HepG2 (cell line): Measurements from ENCODE around the gene SHISA5. TPM values are rescaled to one million over a fixed set of nuclear protein-coding genes. Genes with fewer than 3 reads are reported as not detected.

Experiments used
- BATF2 ChIP-seq: sonication (generic); formaldehyde crosslinking; IDR thresholded peaks from 2 replicates; pipeline ENCODE4 v1.8.0; 2022; ENCODE audit warnings: mild to moderate bottlenecking, missing genetic modification reagents, moderate library complexity
- E2F1 ChIP-seq: sonication (generic); formaldehyde crosslinking; IDR thresholded peaks from 2 replicates; pipeline ENCODE4 v1.5.0; 2020; ENCODE audit warnings: missing genetic modification reagents
- ELF1 ChIP-seq: sonication (generic); formaldehyde crosslinking; IDR thresholded peaks from 2 replicates; pipeline ENCODE4 v1.4.0; 2020; ENCODE audit warnings: missing genetic modification reagents
- FLYWCH1 ChIP-seq: sonication (generic); formaldehyde crosslinking; IDR thresholded peaks from 2 replicates; pipeline ENCODE4 v1.8.1; 2023; ENCODE audit warnings: mild to moderate bottlenecking, missing genetic modification reagents
- GATA4 ChIP-seq: sonication (generic); IDR thresholded peaks from 2 replicates; pipeline ENCODE4 v1.6.1; 2016; ENCODE audit warnings: antibody characterized with exemption, low read depth, borderline replicate concordance
- MIER3 ChIP-seq: IDR thresholded peaks from 2 replicates; pipeline ENCODE4 v1.6.1; 2016; ENCODE audit warnings: missing compliant biosample characterization, borderline replicate concordance
- MTF1 ChIP-seq: sonication (generic); formaldehyde crosslinking; IDR thresholded peaks from 2 replicates; pipeline ENCODE4 v1.5.0; 2020; ENCODE audit warnings: missing genetic modification reagents
- PCBP2 ChIP-seq: fragments of 200-400 bp; formaldehyde crosslinking; optimal IDR thresholded peaks from 2 replicates; pipeline ENCODE3; 2018; ENCODE audit warnings: low read length, low read depth; ENCODE audit not compliant: poor library complexity, severe bottlenecking
- PHF21A ChIP-seq: sonication (generic); formaldehyde crosslinking; IDR thresholded peaks from 2 replicates; pipeline ENCODE4 v1.5.0; 2020; ENCODE audit warnings: mild to moderate bottlenecking, missing genetic modification reagents
- RELA ChIP-seq: sonication (generic); formaldehyde crosslinking; IDR thresholded peaks from 2 replicates; pipeline ENCODE4 v1.4.0; 2020; ENCODE audit warnings: missing genetic modification reagents
- SCMH1 ChIP-seq: sonication (generic); formaldehyde crosslinking; IDR thresholded peaks from 2 replicates; pipeline ENCODE4 v1.9.0; 2021; ENCODE audit warnings: missing genetic modification reagents, mild to moderate bottlenecking, borderline replicate concordance
- SMAD1 ChIP-seq: sonication (generic); formaldehyde crosslinking; IDR thresholded peaks from 2 replicates; pipeline ENCODE4 v1.4.0; 2020; ENCODE audit warnings: missing genetic modification reagents, low read depth, mild to moderate bottlenecking, borderline replicate concordance
- SMARCC2 ChIP-seq: fragments of 450-650 bp; IDR thresholded peaks from 2 replicates; pipeline ENCODE4 v1.6.1; 2017; ENCODE audit warnings: antibody characterized with exemption, mild to moderate bottlenecking
- SP140L ChIP-seq: sonication (generic); formaldehyde crosslinking; IDR thresholded peaks from 2 replicates; pipeline ENCODE4 v1.4.0; 2020; ENCODE audit warnings: missing genetic modification reagents, borderline replicate concordance
- TGIF2 ChIP-seq: IDR thresholded peaks from 2 replicates; pipeline ENCODE4 v1.6.1; 2016; ENCODE audit warnings: control low read depth, missing compliant biosample characterization
- TRIM24 ChIP-seq: sonication (generic); formaldehyde crosslinking; IDR thresholded peaks from 2 replicates; pipeline ENCODE4 v1.8.0; 2022; ENCODE audit warnings: mild to moderate bottlenecking, missing genetic modification reagents
- YY1 ChIP-seq: IDR thresholded peaks from 2 replicates; pipeline ENCODE4 v1.6.1; 2011; ENCODE audit warnings: low read length, low read depth, moderate library complexity, mild to moderate bottlenecking; ENCODE audit not compliant: insufficient read depth, insufficient replicate concordance
- ZBTB3 ChIP-seq: sonication (generic); formaldehyde crosslinking; IDR thresholded peaks from 2 replicates; pipeline ENCODE4 v1.4.0; 2020; ENCODE audit warnings: low read depth, mild to moderate bottlenecking, moderate library complexity, missing genetic modification reagents, borderline replicate concordance
- ZBTB39 ChIP-seq: sonication (generic); formaldehyde crosslinking; IDR thresholded peaks from 2 replicates; pipeline ENCODE4 v1.5.0; 2020; ENCODE audit warnings: missing genetic modification reagents
- ZBTB7A ChIP-seq: sonication (generic); formaldehyde crosslinking; IDR thresholded peaks from 2 replicates; pipeline ENCODE4 v1.8.0; 2022; ENCODE audit warnings: mild to moderate bottlenecking, missing genetic modification reagents
- ZFP91 ChIP-seq: sonication (generic); formaldehyde crosslinking; IDR thresholded peaks from 2 replicates; pipeline ENCODE4 v1.9.0; 2022; ENCODE audit warnings: missing genetic modification reagents, mild to moderate bottlenecking, borderline replicate concordance
- ZNF292 ChIP-seq: sonication (generic); formaldehyde crosslinking; IDR thresholded peaks from 2 replicates; pipeline ENCODE4 v1.8.1; 2022; ENCODE audit warnings: mild to moderate bottlenecking, low read depth, missing genetic modification reagents, borderline replicate concordance
- ZNF3 ChIP-seq: IDR thresholded peaks from 2 replicates; pipeline ENCODE4 v1.7.0; 2017; ENCODE audit warnings: inconsistent platforms
- ZNF430 ChIP-seq: sonication (generic); formaldehyde crosslinking; IDR thresholded peaks from 2 replicates; pipeline ENCODE4 v1.9.0; 2021; ENCODE audit warnings: mild to moderate bottlenecking, missing genetic modification reagents
- ZNF614 ChIP-seq: IDR thresholded peaks from 2 replicates; pipeline ENCODE4 v1.6.1; 2018; ENCODE audit warnings: missing biosample characterization, missing genetic modification reagents, inconsistent platforms, borderline replicate concordance
- ZNF792 ChIP-seq: IDR thresholded peaks from 2 replicates; pipeline ENCODE4 v1.6.1; 2016
- polyA plus RNA-seq, 8 experiments: library from polyadenylated mRNA; depleted of rRNA in 3 of 8; stranded (reverse) in 7 of 8; unstranded in 1 of 8; fragments of >200 nt; fragmentation: Illumina TruSeq in 4 of 8; extraction: Trizol in 4 of 8; gene quantifications; 2 replicates each; pipeline versions ENCODE4 v1.2.1 to v1.2.3, GENCODE V29; 2011 to 2016; ENCODE audit warnings: low read depth in 4 of 8, missing spikeins in 1 of 8, mixed read lengths in 1 of 8; ENCODE audit not compliant: insufficient read depth in 1 of 8
- total RNA-seq, 5 experiments: library from RNA; depleted of rRNA; stranded (reverse); fragments of >200 nt; fragmentation: Illumina TruSeq; extraction: Trizol; gene quantifications; 2 replicates each; pipeline ENCODE4 v1.2.3, GENCODE V29; 2016; ENCODE audit warnings: low read depth in 1 of 5

Gene SHISA5
- total and polyA plus RNA-seq, 2 of the 13 experiments (the other 11 are each of a cell fraction or from before 2014, with no cell fraction given): 75.8 to 91.4 TPM

- TF ChIP-seq SMARCC2 (no peak), E2F1 (no peak), PCBP2 (no peak), ZBTB39 (CRISPR knock-in tag) (peak; percentile 88), ZFP91 (CRISPR knock-in tag) (peak; percentile 99), TRIM24 (0 out of 2 replicates have a peak, but pooled peaks have one; percentile 46), TGIF2 (CRISPR knock-in tag) (peak; percentile 79), SP140L (CRISPR knock-in tag) (no peak; the same call in 1 of the 2 replicates), ZBTB3 (CRISPR knock-in tag) (no peak), ZNF3 (CRISPR knock-in tag) (0 out of 2 replicates have a peak, but pooled peaks have one; percentile 51), FLYWCH1 (CRISPR knock-in tag) (no peak), YY1 (peak; percentile 66), ZNF430 (CRISPR knock-in tag) (0 out of 2 replicates have a peak, but pooled peaks have one; percentile 68), MIER3 (CRISPR knock-in tag) (peak; percentile 67), RELA (CRISPR knock-in tag) (peak; percentile 38; the same call in 1 of the 2 replicates), GATA4 (peak; percentile 52; the same call in 1 of the 2 replicates), ZNF292 (CRISPR knock-in tag) (no peak), ELF1 (CRISPR knock-in tag) (peak; percentile 30; the same call in 1 of the 2 replicates), ZNF792 (CRISPR knock-in tag) (peak; percentile 80), ZNF614 (peak; percentile 85; the same call in 1 of the 2 replicates), PHF21A (CRISPR knock-in tag) (peak; percentile 69), SCMH1 (CRISPR knock-in tag) (no peak), MTF1 (CRISPR knock-in tag) (no peak), ZBTB7A (CRISPR knock-in tag) (peak; percentile 84; the same call in 1 of the 2 replicates), BATF2 (no peak), SMAD1 (CRISPR knock-in tag) (0 out of 2 replicates have a peak, but pooled peaks have one; percentile 81)
Observed at GRCh38 chr3:48472923-48473616, 30.9 kb downstream of the SHISA5 start (continued).
